H1 (cell line): ENCODE measurements around the gene AKAP12.

Experiments
- GABPA ChIP-seq: IDR thresholded peaks from 2 replicates; pipeline ENCODE4 v1.6.1; 2011; ENCODE audit warnings: mild to moderate bottlenecking, low read length, moderate library complexity, borderline replicate concordance; ENCODE audit not compliant: insufficient read depth
- JUND ChIP-seq: IDR thresholded peaks from 2 replicates; pipeline ENCODE4 v1.6.1; 2011; ENCODE audit warnings: mild to moderate bottlenecking, improper control_type of control experiment, low read length
- POLR2A ChIP-seq, 2 experiments: IDR thresholded peaks; 1 replicate in 1 of 2; 2 replicates in 1 of 2; pipeline ENCODE4 v1.6.1; 2011; ENCODE audit warnings: low read depth in 2 of 2, low read length in 2 of 2, mild to moderate bottlenecking in 2 of 2; ENCODE audit errors: control extremely low read depth in 1 of 2
- POLR2AphosphoS5 ChIP-seq: IDR thresholded peaks from 2 replicates; pipeline ENCODE4 v1.6.1; 2011; ENCODE audit warnings: low read depth, low read length
- SUZ12 ChIP-seq: fragments of 200-600 bp; sonication (generic); IDR thresholded peaks from 2 replicates; pipeline ENCODE4 v1.6.1; 2012; ENCODE audit warnings: mild to moderate bottlenecking, inconsistent platforms, low read length, moderate library complexity, mixed read lengths
- TF ChIP-seq, protein P1 (sequence below), 3 experiments: IDR thresholded peaks; 1 replicate in 2 of 3; 2 replicates in 1 of 3; pipeline versions ENCODE4 v1.5.1 to v1.6.1; 2011; ENCODE audit warnings: low read length in 3 of 3, mild to moderate bottlenecking in 3 of 3, inconsistent platforms in 2 of 3, low read depth in 1 of 3, moderate library complexity in 1 of 3; ENCODE audit not compliant: insufficient read depth in 1 of 3; ENCODE audit errors: control extremely low read depth in 1 of 3

DNA sequence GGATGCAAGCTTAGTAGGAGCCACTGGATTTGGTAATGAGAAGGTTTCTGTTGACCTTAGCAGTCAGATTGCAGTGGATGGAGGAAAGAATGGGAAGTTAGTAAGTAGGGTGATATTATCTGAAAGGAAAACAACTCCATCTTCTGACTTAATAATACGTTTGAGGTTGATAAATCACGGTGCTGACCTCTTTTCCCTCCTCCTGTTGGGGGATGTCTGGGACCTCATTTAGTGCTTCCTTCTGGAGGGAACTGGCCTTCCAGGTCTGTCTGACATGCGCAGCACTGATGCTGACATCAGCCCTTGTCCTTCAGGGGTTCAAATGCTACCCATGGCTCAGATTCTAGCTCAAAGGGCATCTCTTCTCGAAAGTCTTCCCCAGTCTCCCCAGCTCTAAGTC is 48.2 kb upstream of the AKAP12 start:
- TF ChIP-seq JUND (no peak), GABPA (no peak), POLR2AphosphoS5 (no peak), POLR2A (IDR thresholded peaks at IDR 0.05; ENCODE audit: control extremely low read depth in 1 of 2, low read depth in 2 of 2, low read length in 2 of 2) (no peak), SUZ12 (no peak)
- TF ChIP-seq, protein P1, sequence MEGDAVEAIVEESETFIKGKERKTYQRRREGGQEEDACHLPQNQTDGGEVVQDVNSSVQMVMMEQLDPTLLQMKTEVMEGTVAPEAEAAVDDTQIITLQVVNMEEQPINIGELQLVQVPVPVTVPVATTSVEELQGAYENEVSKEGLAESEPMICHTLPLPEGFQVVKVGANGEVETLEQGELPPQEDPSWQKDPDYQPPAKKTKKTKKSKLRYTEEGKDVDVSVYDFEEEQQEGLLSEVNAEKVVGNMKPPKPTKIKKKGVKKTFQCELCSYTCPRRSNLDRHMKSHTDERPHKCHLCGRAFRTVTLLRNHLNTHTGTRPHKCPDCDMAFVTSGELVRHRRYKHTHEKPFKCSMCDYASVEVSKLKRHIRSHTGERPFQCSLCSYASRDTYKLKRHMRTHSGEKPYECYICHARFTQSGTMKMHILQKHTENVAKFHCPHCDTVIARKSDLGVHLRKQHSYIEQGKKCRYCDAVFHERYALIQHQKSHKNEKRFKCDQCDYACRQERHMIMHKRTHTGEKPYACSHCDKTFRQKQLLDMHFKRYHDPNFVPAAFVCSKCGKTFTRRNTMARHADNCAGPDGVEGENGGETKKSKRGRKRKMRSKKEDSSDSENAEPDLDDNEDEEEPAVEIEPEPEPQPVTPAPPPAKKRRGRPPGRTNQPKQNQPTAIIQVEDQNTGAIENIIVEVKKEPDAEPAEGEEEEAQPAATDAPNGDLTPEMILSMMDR (IDR thresholded peaks at IDR 0.05; ENCODE audit: control extremely low read depth in 1 of 3, insufficient read depth in 1 of 3, low read depth in 1 of 3, low read length in 3 of 3) = no peak
